ENCODE results near the gene ACSF2. TPM values are rescaled to one million over a fixed set of nuclear protein-coding genes. Genes with fewer than 3 reads are reported as not detected.

The ACSF2 gene
- total and polyA plus RNA-seq, 2 of the 13 experiments (the other 11 are each of a cell fraction or from before 2014, with no cell fraction given), result 87.3 to 109 TPM

DNA sequence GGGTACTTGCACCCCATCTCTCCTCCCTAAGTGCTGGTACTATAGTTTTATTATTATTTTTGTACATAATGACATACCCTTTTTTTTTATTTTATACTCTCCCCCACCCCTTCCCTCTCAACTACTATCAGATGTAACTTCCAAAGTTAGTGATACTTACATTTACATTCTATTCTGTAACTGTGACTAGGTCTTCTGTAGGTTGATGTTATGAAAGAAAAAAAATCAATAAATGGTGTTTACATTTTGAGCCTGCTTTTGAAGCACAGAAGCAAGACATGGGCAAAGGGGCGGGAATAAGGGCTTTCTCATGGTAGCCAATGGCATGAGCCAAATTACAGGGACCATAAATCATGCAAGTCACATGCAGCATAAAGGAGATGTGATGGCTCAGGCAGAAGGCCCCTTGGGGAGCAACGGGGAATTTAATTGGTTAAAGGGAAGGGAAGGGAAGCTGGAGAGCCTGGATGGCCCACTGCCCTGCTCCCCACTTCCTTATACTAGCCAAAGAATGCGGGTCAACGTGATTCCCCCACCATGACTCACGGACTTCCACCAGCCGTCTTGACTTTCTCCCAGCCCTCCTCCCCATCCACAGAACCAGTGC lies 2.4 kb upstream of the ACSF2 start (continued):
- TF ChIP-seq, protein P1, sequence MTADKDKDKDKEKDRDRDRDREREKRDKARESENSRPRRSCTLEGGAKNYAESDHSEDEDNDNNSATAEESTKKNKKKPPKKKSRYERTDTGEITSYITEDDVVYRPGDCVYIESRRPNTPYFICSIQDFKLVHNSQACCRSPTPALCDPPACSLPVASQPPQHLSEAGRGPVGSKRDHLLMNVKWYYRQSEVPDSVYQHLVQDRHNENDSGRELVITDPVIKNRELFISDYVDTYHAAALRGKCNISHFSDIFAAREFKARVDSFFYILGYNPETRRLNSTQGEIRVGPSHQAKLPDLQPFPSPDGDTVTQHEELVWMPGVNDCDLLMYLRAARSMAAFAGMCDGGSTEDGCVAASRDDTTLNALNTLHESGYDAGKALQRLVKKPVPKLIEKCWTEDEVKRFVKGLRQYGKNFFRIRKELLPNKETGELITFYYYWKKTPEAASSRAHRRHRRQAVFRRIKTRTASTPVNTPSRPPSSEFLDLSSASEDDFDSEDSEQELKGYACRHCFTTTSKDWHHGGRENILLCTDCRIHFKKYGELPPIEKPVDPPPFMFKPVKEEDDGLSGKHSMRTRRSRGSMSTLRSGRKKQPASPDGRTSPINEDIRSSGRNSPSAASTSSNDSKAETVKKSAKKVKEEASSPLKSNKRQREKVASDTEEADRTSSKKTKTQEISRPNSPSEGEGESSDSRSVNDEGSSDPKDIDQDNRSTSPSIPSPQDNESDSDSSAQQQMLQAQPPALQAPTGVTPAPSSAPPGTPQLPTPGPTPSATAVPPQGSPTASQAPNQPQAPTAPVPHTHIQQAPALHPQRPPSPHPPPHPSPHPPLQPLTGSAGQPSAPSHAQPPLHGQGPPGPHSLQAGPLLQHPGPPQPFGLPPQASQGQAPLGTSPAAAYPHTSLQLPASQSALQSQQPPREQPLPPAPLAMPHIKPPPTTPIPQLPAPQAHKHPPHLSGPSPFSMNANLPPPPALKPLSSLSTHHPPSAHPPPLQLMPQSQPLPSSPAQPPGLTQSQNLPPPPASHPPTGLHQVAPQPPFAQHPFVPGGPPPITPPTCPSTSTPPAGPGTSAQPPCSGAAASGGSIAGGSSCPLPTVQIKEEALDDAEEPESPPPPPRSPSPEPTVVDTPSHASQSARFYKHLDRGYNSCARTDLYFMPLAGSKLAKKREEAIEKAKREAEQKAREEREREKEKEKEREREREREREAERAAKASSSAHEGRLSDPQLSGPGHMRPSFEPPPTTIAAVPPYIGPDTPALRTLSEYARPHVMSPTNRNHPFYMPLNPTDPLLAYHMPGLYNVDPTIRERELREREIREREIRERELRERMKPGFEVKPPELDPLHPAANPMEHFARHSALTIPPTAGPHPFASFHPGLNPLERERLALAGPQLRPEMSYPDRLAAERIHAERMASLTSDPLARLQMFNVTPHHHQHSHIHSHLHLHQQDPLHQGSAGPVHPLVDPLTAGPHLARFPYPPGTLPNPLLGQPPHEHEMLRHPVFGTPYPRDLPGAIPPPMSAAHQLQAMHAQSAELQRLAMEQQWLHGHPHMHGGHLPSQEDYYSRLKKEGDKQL (CRISPR knock-in tag; IDR thresholded peaks at IDR 0.05; ENCODE audit: low read depth), result peak; percentile 41; the same call in 1 of the 2 replicates
- TF ChIP-seq ZFYVE20 (CRISPR knock-in tag; IDR thresholded peaks at IDR 0.05; ENCODE audit: borderline replicate concordance, low read depth) (no peak), SIN3B (IDR thresholded peaks at IDR 0.05; ENCODE audit: low read length) (no peak), ZBTB20 (CRISPR knock-in tag; IDR thresholded peaks at IDR 0.05; ENCODE audit: borderline replicate concordance, low read depth) (peak; percentile 97), E2F1 (CRISPR knock-in tag; IDR thresholded peaks at IDR 0.05) (no peak), NR2F1 (CRISPR knock-in tag; IDR thresholded peaks at IDR 0.05) (peak; percentile 13 to 53; a peak in 2 of 4 replicates), FOXK2 (IDR thresholded peaks at IDR 0.05) (peak; percentile 86), ZNF142 (CRISPR knock-in tag; IDR thresholded peaks at IDR 0.05) (no peak), NFKBIZ (CRISPR knock-in tag; IDR thresholded peaks at IDR 0.05) (peak; percentile 92; the same call in 1 of the 2 replicates), PCBP2 (optimal IDR thresholded peaks at IDR 0.05; ENCODE audit: low read depth, low read length, poor library complexity, severe bottlenecking) (no peak), NR2C2 (CRISPR knock-in tag; IDR thresholded peaks at IDR 0.05; ENCODE audit: borderline replicate concordance) (peak; percentile 58; the same call in 1 of the 2 replicates), TARDBP (CRISPR knock-in tag; IDR thresholded peaks at IDR 0.05) (peak; percentile 82), CREB1 (IDR thresholded peaks at IDR 0.05) (no peak), CREB1 (CRISPR knock-in tag; IDR thresholded peaks at IDR 0.05) (peak; percentile 77)
- TF ChIP-seq, protein P2, sequence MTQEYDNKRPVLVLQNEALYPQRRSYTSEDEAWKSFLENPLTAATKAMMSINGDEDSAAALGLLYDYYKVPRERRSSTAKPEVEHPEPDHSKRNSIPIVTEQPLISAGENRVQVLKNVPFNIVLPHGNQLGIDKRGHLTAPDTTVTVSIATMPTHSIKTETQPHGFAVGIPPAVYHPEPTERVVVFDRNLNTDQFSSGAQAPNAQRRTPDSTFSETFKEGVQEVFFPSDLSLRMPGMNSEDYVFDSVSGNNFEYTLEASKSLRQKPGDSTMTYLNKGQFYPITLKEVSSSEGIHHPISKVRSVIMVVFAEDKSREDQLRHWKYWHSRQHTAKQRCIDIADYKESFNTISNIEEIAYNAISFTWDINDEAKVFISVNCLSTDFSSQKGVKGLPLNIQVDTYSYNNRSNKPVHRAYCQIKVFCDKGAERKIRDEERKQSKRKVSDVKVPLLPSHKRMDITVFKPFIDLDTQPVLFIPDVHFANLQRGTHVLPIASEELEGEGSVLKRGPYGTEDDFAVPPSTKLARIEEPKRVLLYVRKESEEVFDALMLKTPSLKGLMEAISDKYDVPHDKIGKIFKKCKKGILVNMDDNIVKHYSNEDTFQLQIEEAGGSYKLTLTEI (CRISPR knock-in tag; conservative IDR thresholded peaks at IDR 0.05), result no peak

All from HepG2 (cell line).